ENCODE results near the gene INSC.

- TF ChIP-seq, protein P1, sequence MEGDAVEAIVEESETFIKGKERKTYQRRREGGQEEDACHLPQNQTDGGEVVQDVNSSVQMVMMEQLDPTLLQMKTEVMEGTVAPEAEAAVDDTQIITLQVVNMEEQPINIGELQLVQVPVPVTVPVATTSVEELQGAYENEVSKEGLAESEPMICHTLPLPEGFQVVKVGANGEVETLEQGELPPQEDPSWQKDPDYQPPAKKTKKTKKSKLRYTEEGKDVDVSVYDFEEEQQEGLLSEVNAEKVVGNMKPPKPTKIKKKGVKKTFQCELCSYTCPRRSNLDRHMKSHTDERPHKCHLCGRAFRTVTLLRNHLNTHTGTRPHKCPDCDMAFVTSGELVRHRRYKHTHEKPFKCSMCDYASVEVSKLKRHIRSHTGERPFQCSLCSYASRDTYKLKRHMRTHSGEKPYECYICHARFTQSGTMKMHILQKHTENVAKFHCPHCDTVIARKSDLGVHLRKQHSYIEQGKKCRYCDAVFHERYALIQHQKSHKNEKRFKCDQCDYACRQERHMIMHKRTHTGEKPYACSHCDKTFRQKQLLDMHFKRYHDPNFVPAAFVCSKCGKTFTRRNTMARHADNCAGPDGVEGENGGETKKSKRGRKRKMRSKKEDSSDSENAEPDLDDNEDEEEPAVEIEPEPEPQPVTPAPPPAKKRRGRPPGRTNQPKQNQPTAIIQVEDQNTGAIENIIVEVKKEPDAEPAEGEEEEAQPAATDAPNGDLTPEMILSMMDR (IDR thresholded peaks at IDR 0.05): no peak
- no peak for TF ChIP-seq POLR2A (IDR thresholded peaks at IDR 0.05)
Measured at GRCh38 chr11:15111215-15111614, 3.5 kb upstream of the INSC start.
